Mesenteric fat pad (tissue), 1 donor: Measurements from ENCODE around the gene OLFML1. TPM values are rescaled to one million over a fixed set of nuclear protein-coding genes. Genes with fewer than 3 reads are reported as not detected.

Experiments
- DNase-seq: peaks from one replicate; pipeline ENCODE4 v3.0.0-alpha.2; 2020; ENCODE audit warnings: low spot score
- total RNA-seq: library from RNA; stranded (reverse); fragmentation: NEBNext Ultra II Directional; extraction: Animal tissue kit (Norgen Biotek cat#: 25700); gene quantifications from one replicate; pipeline ENCODE4 v1.2.1, GENCODE V29; 2021
- donor health status: DM: yes; HTN: yes; CAD: no.

Gene OLFML1
- total RNA-seq, 1 donor from 2014 or later: 6.7 TPM

- DNase-seq: no peak
Measured at GRCh38 chr11:7531011-7531410, 45.7 kb downstream of the OLFML1 start.

- DNase-seq: no peak
Measured at GRCh38 chr11:7532405-7533145, 47.3 kb downstream of the OLFML1 start.

- DNase-seq: no peak
Measured at GRCh38 chr11:7533199-7534041, 48.1 kb downstream of the OLFML1 start.

GRCh38 chr11:7534042-7534378 is 48.7 kb downstream of the OLFML1 start:
- no peak for DNase-seq

- no peak for DNase-seq
Measured at GRCh38 chr11:7536100-7536499, 50.8 kb downstream of the OLFML1 start.

- DNase-seq: no peak
Measured at GRCh38 chr11:7537265-7537664, 52.0 kb downstream of the OLFML1 start.

- no peak for DNase-seq
Measured at GRCh38 chr11:7538031-7538430, 52.7 kb downstream of the OLFML1 start.

GRCh38 chr11:7538466-7539454 is 53.5 kb downstream of the OLFML1 start:
- no peak for DNase-seq

- DNase-seq: no peak
Measured at GRCh38 chr11:7540830-7541555, 55.7 kb downstream of the OLFML1 start.

- no peak for DNase-seq
Measured at GRCh38 chr11:7543302-7543701, 58.0 kb downstream of the OLFML1 start.

GRCh38 chr11:7544021-7544420 is 58.7 kb downstream of the OLFML1 start:
- no peak for DNase-seq

- no peak for DNase-seq
Measured at GRCh38 chr11:7545611-7546010, 60.3 kb downstream of the OLFML1 start.

- no peak for DNase-seq
Measured at GRCh38 chr11:7546324-7546791, 61.1 kb downstream of the OLFML1 start.

GRCh38 chr11:7547687-7548086 is 62.4 kb downstream of the OLFML1 start:
- no peak for DNase-seq

- DNase-seq: no peak
Measured at GRCh38 chr11:7548659-7549274, 63.5 kb downstream of the OLFML1 start.

- no peak for DNase-seq
Measured at GRCh38 chr11:7549681-7550080, 64.4 kb downstream of the OLFML1 start.

- DNase-seq: no peak
Measured at GRCh38 chr11:7551571-7551970, 66.3 kb downstream of the OLFML1 start.

GRCh38 chr11:7552666-7553065 is 67.4 kb downstream of the OLFML1 start:
- no peak for DNase-seq

- no peak for DNase-seq
Measured at GRCh38 chr11:7555052-7555699, 69.9 kb downstream of the OLFML1 start.

- DNase-seq: no peak
Measured at GRCh38 chr11:7558046-7558445, 72.7 kb downstream of the OLFML1 start.
